GM11168 (cell line): ENCODE data around the gene NPFF.
"Not testable (repeated sequence)": the region's sequence is repeated elsewhere in the genome, so short reads cannot be mapped to it uniquely, and the experiment has no call there.

Experiments used
- in situ Hi-C: fragments of 300-500 bp; cut with MboI; formaldehyde crosslinking; loops from one replicate; pipeline ENCODE4 v1.12.0; 2022; ENCODE audit warnings: low sequenced_read_pairs; ENCODE audit not compliant: unreplicated experiment

Gene NPFF

GRCh38 chr12:53498235-53498630 lies 9.1 kb downstream of the NPFF start:
- in situ Hi-C loops = no loop called here

- in situ Hi-C loops = no loop called here
Measured at GRCh38 chr12:53497461-53497860, 9.8 kb downstream of the NPFF start.

GRCh38 chr12:53496752-53497032 lies 10.6 kb downstream of the NPFF start:
- in situ Hi-C loops = no loop called here

- in situ Hi-C loops = no loop called here
Measured at GRCh38 chr12:53495903-53496751, 11.2 kb downstream of the NPFF start.

GRCh38 chr12:53493610-53494391 lies 13.5 kb downstream of the NPFF start:
- in situ Hi-C loops = no loop called here

GRCh38 chr12:53492830-53493609 lies 14.3 kb downstream of the NPFF start:
- in situ Hi-C loops = no loop called here

- in situ Hi-C loops = no loop called here
Measured at GRCh38 chr12:53492188-53492587, 15.1 kb downstream of the NPFF start.

GRCh38 chr12:53489242-53489864 lies 17.9 kb downstream of the NPFF start:
- in situ Hi-C loops = no loop called here

- in situ Hi-C loops = no loop called here
Measured at GRCh38 chr12:53486736-53487487, 20.4 kb downstream of the NPFF start.

- in situ Hi-C loops = no loop called here
Measured at GRCh38 chr12:53485955-53486735, 21.1 kb downstream of the NPFF start.

GRCh38 chr12:53484686-53485575 lies 22.4 kb downstream of the NPFF start:
- in situ Hi-C loops = no loop called here

GRCh38 chr12:53483979-53484377 lies 23.3 kb downstream of the NPFF start:
- in situ Hi-C loops = no loop called here

GRCh38 chr12:53483225-53483978 lies 23.9 kb downstream of the NPFF start:
- in situ Hi-C loops = no loop called here

- in situ Hi-C loops = no loop called here
Measured at GRCh38 chr12:53482626-53483168, 24.6 kb downstream of the NPFF start.

GRCh38 chr12:53481939-53482586 lies 25.2 kb downstream of the NPFF start:
- in situ Hi-C loops = no loop called here

- in situ Hi-C loops = not testable (repeated sequence)
Measured at GRCh38 chr12:53481458-53481857, 25.8 kb downstream of the NPFF start.
